ENCODE data around the gene C3orf18.

DNA sequence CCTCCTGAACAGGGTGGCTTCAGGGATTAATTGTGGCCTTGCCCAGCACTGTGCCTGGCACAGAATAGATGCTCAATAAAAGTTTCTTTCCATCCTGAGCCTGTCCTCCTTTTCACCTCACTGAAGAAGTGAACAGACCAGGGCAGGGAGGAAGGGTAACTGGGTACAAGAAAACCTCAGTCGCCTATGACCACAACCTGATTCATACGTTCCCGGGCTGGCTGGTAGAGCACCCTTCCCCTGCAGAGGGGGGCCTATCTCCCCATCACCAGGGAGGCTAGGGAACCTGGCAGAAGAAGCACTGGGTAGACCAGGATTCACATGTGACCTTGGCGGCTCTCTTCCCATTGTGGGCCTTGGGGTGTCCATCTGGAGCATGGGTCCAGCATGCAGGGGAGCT, 36.3 kb downstream of the C3orf18 start:
- TF ChIP-seq, protein P1, sequence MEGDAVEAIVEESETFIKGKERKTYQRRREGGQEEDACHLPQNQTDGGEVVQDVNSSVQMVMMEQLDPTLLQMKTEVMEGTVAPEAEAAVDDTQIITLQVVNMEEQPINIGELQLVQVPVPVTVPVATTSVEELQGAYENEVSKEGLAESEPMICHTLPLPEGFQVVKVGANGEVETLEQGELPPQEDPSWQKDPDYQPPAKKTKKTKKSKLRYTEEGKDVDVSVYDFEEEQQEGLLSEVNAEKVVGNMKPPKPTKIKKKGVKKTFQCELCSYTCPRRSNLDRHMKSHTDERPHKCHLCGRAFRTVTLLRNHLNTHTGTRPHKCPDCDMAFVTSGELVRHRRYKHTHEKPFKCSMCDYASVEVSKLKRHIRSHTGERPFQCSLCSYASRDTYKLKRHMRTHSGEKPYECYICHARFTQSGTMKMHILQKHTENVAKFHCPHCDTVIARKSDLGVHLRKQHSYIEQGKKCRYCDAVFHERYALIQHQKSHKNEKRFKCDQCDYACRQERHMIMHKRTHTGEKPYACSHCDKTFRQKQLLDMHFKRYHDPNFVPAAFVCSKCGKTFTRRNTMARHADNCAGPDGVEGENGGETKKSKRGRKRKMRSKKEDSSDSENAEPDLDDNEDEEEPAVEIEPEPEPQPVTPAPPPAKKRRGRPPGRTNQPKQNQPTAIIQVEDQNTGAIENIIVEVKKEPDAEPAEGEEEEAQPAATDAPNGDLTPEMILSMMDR (IDR thresholded peaks at IDR 0.05): no peak
- TF ChIP-seq POLR2A (IDR thresholded peaks at IDR 0.05): no peak
- no peak for TF ChIP-seq POLR2AphosphoS5 (IDR thresholded peaks at IDR 0.05)
